ENCODE measurements around the gene NHERF1.

- no peak for TF ChIP-seq POLR2AphosphoS5 (IDR thresholded peaks at IDR 0.05; ENCODE audit: low read depth, low read length)
- TF ChIP-seq SIN3A (IDR thresholded peaks at IDR 0.05; ENCODE audit: borderline replicate concordance, insufficient read depth, low read length) = no peak
Observed at GRCh38 chr17:74812109-74813009, 63.9 kb downstream of the NHERF1 start.
